BLaER1 (cell line): ENCODE data around the gene UBD.

ENCODE experiments used
- H3K27ac ChIP-seq: shearing (Covaris generic); formaldehyde crosslinking; 2 replicates; pipeline ENCODE4 v1.8.1; 2022
- H3K27me3 ChIP-seq: shearing (Covaris generic); formaldehyde crosslinking; 2 replicates; pipeline ENCODE4 v1.8.1; 2022
- H3K36me3 ChIP-seq: shearing (Covaris generic); formaldehyde crosslinking; 2 replicates; pipeline ENCODE4 v1.8.1; 2022
- H3K4me1 ChIP-seq: shearing (Covaris generic); formaldehyde crosslinking; 2 replicates; pipeline ENCODE4 v1.8.1; 2022
- H3K4me2 ChIP-seq: shearing (Covaris generic); formaldehyde crosslinking; 2 replicates; pipeline ENCODE4 v1.8.1; 2022
- H3K4me3 ChIP-seq: shearing (Covaris generic); formaldehyde crosslinking; 2 replicates; pipeline ENCODE4 v1.8.1; 2022
- H3K9ac ChIP-seq: shearing (Covaris generic); formaldehyde crosslinking; 2 replicates; pipeline ENCODE4 v1.8.1; 2022
- H3K9me3 ChIP-seq: shearing (Covaris generic); formaldehyde crosslinking; 2 replicates; pipeline ENCODE4 v1.8.1; 2022
- H4K20me1 ChIP-seq: shearing (Covaris generic); formaldehyde crosslinking; 2 replicates; pipeline ENCODE4 v1.8.1; 2022
- Cebpa-rat ChIP-seq: shearing (Covaris generic); IDR thresholded peaks from 2 replicates; pipeline ENCODE4 v1.8.1; 2022

UBD gene

GRCh38 chr6:29591677-29592076 is 32.1 kb upstream of the UBD start:
- Histone ChIP-seq H3K36me3 (no peaks in the 10 kb centered on the region), H3K27ac (no peak overlapping the region), H3K27me3 (no peaks in the 10 kb centered on the region), H3K4me2 (no peak overlapping the region), H3K4me3 (no peak overlapping the region), H3K9ac (no peak overlapping the region), H4K20me1 (no peaks in the 10 kb centered on the region), H3K4me1 (peaks cover 23% of the 10 kb centered on the region), H3K9me3 (no peaks in the 10 kb centered on the region)
- TF ChIP-seq Cebpa-rat, result no peak

GRCh38 chr6:29590218-29590808 is 30.8 kb upstream of the UBD start:
- no peak for TF ChIP-seq Cebpa-rat
- Histone ChIP-seq H3K9ac (no peak overlapping the region), H3K36me3 (no peaks in the 10 kb centered on the region), H3K4me2 (peak overlapping the region; percentile 42), H3K9me3 (no peaks in the 10 kb centered on the region), H4K20me1 (no peaks in the 10 kb centered on the region), H3K27ac (no peak overlapping the region), H3K27me3 (no peaks in the 10 kb centered on the region), H3K4me1 (peaks cover 23% of the 10 kb centered on the region), H3K4me3 (no peak overlapping the region)

GRCh38 chr6:29589423-29590048 is 30.0 kb upstream of the UBD start:
- H3K4me2 ChIP-seq, result peak overlapping the region; percentile 42; the same call in 1 of the 2 replicates
- no peaks in the 10 kb centered on the region for H3K9me3 ChIP-seq
- TF ChIP-seq Cebpa-rat, result no peak
- no peaks in the 10 kb centered on the region for H4K20me1 ChIP-seq
- H3K36me3 ChIP-seq, result no peaks in the 10 kb centered on the region
- H3K27me3 ChIP-seq, result no peaks in the 10 kb centered on the region
- H3K4me1 ChIP-seq, result peaks cover 23% of the 10 kb centered on the region
- H3K4me3 ChIP-seq, result no peak overlapping the region
- no peak overlapping the region for H3K9ac ChIP-seq
- H3K27ac ChIP-seq, result no peak overlapping the region

- Histone ChIP-seq H3K4me2 (no peak within 1 kb of the TSS), H3K36me3 (no peaks in the 10 kb centered on the region), H3K9me3 (no peaks in the 10 kb centered on the region), H3K27me3 (no peaks in the 10 kb centered on the region), H3K27ac (no peak within 1 kb of the TSS), H3K9ac (no peak within 1 kb of the TSS), H3K4me1 (peaks cover 9% of the 10 kb centered on the region), H3K4me3 (no peak within 1 kb of the TSS), H4K20me1 (no peaks in the 10 kb centered on the region)
- no peak for TF ChIP-seq Cebpa-rat
Observed at GRCh38 chr6:29584821-29585220, 25.3 kb upstream of the UBD start, which contains the start of gene OR2H2. OR2H2 (plus strand) TSS chr6:29585121; CDS start chr6:29587945, 2,824 bp downstream.

- H3K9ac ChIP-seq, result no peak overlapping the region
- H3K27me3 ChIP-seq, result no peaks in the 10 kb centered on the region
- TF ChIP-seq Cebpa-rat, result no peak
Observed at GRCh38 chr6:29577544-29577943, 18.0 kb upstream of the UBD start.

GRCh38 chr6:29576056-29576455 is 16.5 kb upstream of the UBD start:
- no peak overlapping the region for H3K4me2 ChIP-seq
- no peaks in the 10 kb centered on the region for H3K9me3 ChIP-seq
- H3K4me1 ChIP-seq, result no peaks in the 10 kb centered on the region
- H3K27me3 ChIP-seq, result no peaks in the 10 kb centered on the region
- no peak overlapping the region for H3K9ac ChIP-seq
- no peak overlapping the region for H3K4me3 ChIP-seq
- TF ChIP-seq Cebpa-rat, result no peak
- H3K36me3 ChIP-seq, result no peaks in the 10 kb centered on the region
- no peak overlapping the region for H3K27ac ChIP-seq
- no peaks in the 10 kb centered on the region for H4K20me1 ChIP-seq

More at GRCh38 chr6:29577544-29577943, 18.0 kb upstream of the UBD start:
- no peaks in the 10 kb centered on the region for H4K20me1 ChIP-seq
- H3K4me3 ChIP-seq, result no peak overlapping the region
- no peak overlapping the region for H3K4me2 ChIP-seq
- H3K27ac ChIP-seq, result no peak overlapping the region
- H3K4me1 ChIP-seq, result no peaks in the 10 kb centered on the region
- H3K36me3 ChIP-seq, result no peaks in the 10 kb centered on the region
- no peaks in the 10 kb centered on the region for H3K9me3 ChIP-seq

GRCh38 chr6:29567991-29568390 is 8.5 kb upstream of the UBD start:
- Histone ChIP-seq H3K36me3 (no peaks in the 10 kb centered on the region), H3K27ac (no peak overlapping the region), H3K27me3 (no peaks in the 10 kb centered on the region), H3K9me3 (no peaks in the 10 kb centered on the region), H3K4me1 (no peaks in the 10 kb centered on the region), H4K20me1 (no peaks in the 10 kb centered on the region), H3K4me2 (no peak overlapping the region), H3K4me3 (no peak overlapping the region), H3K9ac (no peak overlapping the region)
- TF ChIP-seq Cebpa-rat, result no peak

- TF ChIP-seq Cebpa-rat, result no peak
- no peaks in the 10 kb centered on the region for H3K27me3 ChIP-seq
Observed at GRCh38 chr6:29567541-29567940, 8.0 kb upstream of the UBD start.

GRCh38 chr6:29566856-29567255 is 7.3 kb upstream of the UBD start:
- Histone ChIP-seq H3K4me2 (no peak overlapping the region), H3K4me3 (no peak overlapping the region), H3K36me3 (no peaks in the 10 kb centered on the region), H3K27ac (no peak overlapping the region), H3K9ac (no peak overlapping the region), H3K9me3 (no peaks in the 10 kb centered on the region), H3K27me3 (no peaks in the 10 kb centered on the region), H3K4me1 (no peaks in the 10 kb centered on the region), H4K20me1 (no peaks in the 10 kb centered on the region)
- no peak for TF ChIP-seq Cebpa-rat

More at GRCh38 chr6:29567541-29567940, 8.0 kb upstream of the UBD start:
- Histone ChIP-seq H3K36me3 (no peaks in the 10 kb centered on the region), H3K4me3 (no peak overlapping the region), H3K9ac (no peak overlapping the region), H4K20me1 (no peaks in the 10 kb centered on the region), H3K4me2 (no peak overlapping the region), H3K4me1 (no peaks in the 10 kb centered on the region), H3K9me3 (no peaks in the 10 kb centered on the region), H3K27ac (no peak overlapping the region)

- no peaks in the 10 kb centered on the region for H3K36me3 ChIP-seq
- no peak for TF ChIP-seq Cebpa-rat
- H3K27me3 ChIP-seq, result no peaks in the 10 kb centered on the region
Observed at GRCh38 chr6:29564875-29565274, 5.3 kb upstream of the UBD start.

More at GRCh38 chr6:29564875-29565274, 5.3 kb upstream of the UBD start:
- H3K4me1 ChIP-seq, result no peaks in the 10 kb centered on the region
- H3K4me3 ChIP-seq, result no peak overlapping the region
- no peak overlapping the region for H3K27ac ChIP-seq
- H4K20me1 ChIP-seq, result no peaks in the 10 kb centered on the region
- H3K4me2 ChIP-seq, result no peak overlapping the region
- H3K9ac ChIP-seq, result no peak overlapping the region
- H3K9me3 ChIP-seq, result no peaks in the 10 kb centered on the region
